ENCODE measurements around the gene RAB31. TPM values are rescaled to one million over a fixed set of nuclear protein-coding genes. Genes with fewer than 3 reads are reported as not detected.

RAB31 gene
- total RNA-seq, 1 experiment from 2014 or later = 6.1 TPM

DNA sequence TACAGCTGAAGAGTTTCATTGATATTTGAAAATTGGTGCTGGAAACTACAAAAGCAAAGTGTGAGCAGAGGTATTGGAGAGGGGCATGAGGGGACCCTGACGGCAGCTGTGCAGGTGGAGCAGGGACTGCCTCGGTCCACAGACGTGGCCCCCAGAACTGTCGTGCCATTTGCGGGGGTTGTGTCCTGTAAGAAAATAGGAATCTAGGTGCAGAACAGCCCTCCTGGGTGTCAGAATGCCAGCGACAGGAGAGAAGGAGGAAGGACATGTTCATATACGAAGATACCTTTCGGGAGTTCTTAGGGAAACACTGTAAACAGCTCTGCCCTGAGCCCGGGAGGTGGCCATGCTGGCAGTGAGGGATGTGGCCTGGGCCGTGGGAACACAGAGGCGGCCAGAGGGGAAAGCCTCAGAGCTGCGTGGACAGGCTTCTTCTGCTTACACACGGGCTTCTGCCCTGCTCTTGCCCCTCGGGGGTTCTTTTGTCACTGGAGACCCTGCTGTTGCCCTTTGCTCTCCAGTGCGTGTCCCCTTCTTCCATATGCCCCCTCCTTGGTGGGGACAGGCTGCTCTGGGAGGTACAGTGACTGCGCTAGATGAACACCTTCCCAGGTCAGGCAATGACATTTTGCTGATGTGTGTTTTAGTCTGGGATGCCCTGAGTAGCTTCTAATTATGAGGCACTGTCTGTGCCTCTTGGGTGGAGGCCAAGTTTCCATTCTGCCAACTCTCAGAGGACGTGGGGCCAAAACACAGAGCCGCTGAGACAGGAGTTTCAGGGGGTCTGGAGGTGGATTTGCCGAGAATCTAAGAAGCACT, 95.8 kb downstream of the RAB31 start:
- Histone ChIP-seq H3K36me3 (ENCODE audit: insufficient read depth, low read length, poor library complexity, severe bottlenecking) (no peaks in the 10 kb centered on the region), H3K27me3 (replicated peaks; ENCODE audit: insufficient read depth, low read depth, low read length, poor library complexity) (no peaks in the 10 kb centered on the region), H3K9me3 (ENCODE audit: low read depth, low read length, poor library complexity, severe bottlenecking) (no peaks in the 10 kb centered on the region), H3K27ac (ENCODE audit: low read depth, low read length, poor library complexity, severe bottlenecking) (peak overlapping the region; percentile 48), H3K4me1 (ENCODE audit: insufficient read depth, low read length, poor library complexity, severe bottlenecking) (peaks cover 27% of the 10 kb centered on the region), H3K4me3 (ENCODE audit: low read depth, low read length, poor library complexity, severe bottlenecking) (peak overlapping the region; percentile 18)
- TF ChIP-seq EZH2 (IDR thresholded peaks at IDR 0.05; ENCODE audit: borderline replicate concordance, low read depth, low read length, poor library complexity, severe bottlenecking) = no peak
- BruUV-seq (replicated peaks) = no TSS peak
- CTCF ChIA-PET = no interaction called here
- POLR2A ChIA-PET (ENCODE audit: low non-redundant PET) = interaction anchor here (0.7 kb wide), 1 partner anchor 174 kb away, joined by 5 read pairs; no protein-coding TSS in a partner anchor
- peak; percentile 79 for DNase-seq (ENCODE audit: low spot score)
- intact Hi-C loops (cut with micrococcal nuclease; ENCODE audit: unreplicated experiment) = no loop called here

DNA sequence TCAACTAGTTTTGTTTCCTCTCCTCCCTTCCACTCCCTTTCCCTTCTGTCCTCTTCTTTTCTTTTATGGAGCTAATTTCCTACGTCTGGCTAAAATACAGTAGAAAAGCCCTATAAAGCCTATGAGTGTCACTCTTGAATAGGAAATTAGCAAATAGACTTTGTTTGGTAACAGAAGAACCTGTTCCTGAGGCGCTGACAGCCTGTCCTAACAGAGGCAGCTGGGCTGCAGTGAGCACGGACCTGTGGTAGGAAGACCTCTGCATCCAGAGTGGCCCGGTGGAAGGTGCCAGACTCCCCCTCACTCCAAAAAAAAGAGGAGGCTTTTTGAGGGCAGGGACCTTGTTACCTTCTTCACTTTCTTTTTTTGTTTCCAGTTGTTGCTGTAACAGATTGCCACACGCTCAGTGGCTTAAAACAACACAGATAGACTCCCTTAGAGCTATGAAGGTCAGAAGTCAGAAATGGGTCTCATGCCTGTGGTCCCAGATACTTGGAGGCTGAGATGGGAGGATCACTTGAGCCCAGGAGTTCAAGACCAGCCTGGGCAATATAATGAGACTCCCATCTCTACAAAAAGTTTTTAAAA, 96.5 kb downstream of the RAB31 start:
- BruUV-seq (replicated peaks) = no TSS peak
- Histone ChIP-seq H3K27me3 (replicated peaks; ENCODE audit: insufficient read depth, low read depth, low read length, poor library complexity) (no peaks in the 10 kb centered on the region), H3K27ac (ENCODE audit: low read depth, low read length, poor library complexity, severe bottlenecking) (peak overlapping the region; percentile 48), H3K9me3 (ENCODE audit: low read depth, low read length, poor library complexity, severe bottlenecking) (no peaks in the 10 kb centered on the region), H3K4me1 (ENCODE audit: insufficient read depth, low read length, poor library complexity, severe bottlenecking) (peaks cover 34% of the 10 kb centered on the region), H3K36me3 (ENCODE audit: insufficient read depth, low read length, poor library complexity, severe bottlenecking) (no peaks in the 10 kb centered on the region), H3K4me3 (ENCODE audit: low read depth, low read length, poor library complexity, severe bottlenecking) (peak overlapping the region; percentile 18)
- POLR2A ChIA-PET (ENCODE audit: low non-redundant PET) = interaction anchor here (0.7 kb wide), 1 partner anchor 175 kb away, joined by 5 read pairs; no protein-coding TSS in a partner anchor
- DNase-seq (ENCODE audit: low spot score) = no peak
- CTCF ChIA-PET = no interaction called here
- TF ChIP-seq CTCF (conservative IDR thresholded peaks at IDR 0.05; ENCODE audit: low read depth, low read length) = no peak
- TF ChIP-seq EZH2 (IDR thresholded peaks at IDR 0.05; ENCODE audit: borderline replicate concordance, low read depth, low read length, poor library complexity, severe bottlenecking) = no peak
- intact Hi-C loops (cut with micrococcal nuclease; ENCODE audit: unreplicated experiment) = no loop called here

DNA sequence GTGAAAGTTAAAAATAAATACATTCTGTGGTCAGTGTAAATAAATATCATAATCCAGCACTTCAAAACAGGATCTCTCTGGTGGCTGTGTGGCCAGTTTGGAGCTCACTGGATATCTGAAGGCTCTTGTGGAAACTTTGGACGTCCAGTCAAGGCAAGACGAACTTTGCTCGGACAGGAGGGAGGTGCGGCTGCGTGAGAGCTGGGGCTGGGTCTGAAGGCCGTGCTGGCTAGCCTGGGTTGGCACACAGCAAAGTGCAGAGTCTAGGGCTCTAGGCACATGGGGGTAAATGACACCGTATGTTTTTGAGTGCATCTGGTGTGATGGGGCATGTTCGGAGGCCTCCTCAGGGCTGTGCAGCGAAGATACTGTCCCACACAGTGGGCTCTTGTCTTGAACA, 98.8 kb downstream of the RAB31 start:
- H3K9me3 ChIP-seq (ENCODE audit: low read depth, low read length, poor library complexity, severe bottlenecking) = no peaks in the 10 kb centered on the region
- ChIA-PET CTCF (no interaction called here), POLR2A (ENCODE audit: low non-redundant PET) (no interaction called here)
- H3K4me3 ChIP-seq (ENCODE audit: low read depth, low read length, poor library complexity, severe bottlenecking) = no peak overlapping the region
- DNase-seq (ENCODE audit: low spot score) = no peak
- TF ChIP-seq EZH2 (IDR thresholded peaks at IDR 0.05; ENCODE audit: borderline replicate concordance, low read depth, low read length, poor library complexity, severe bottlenecking) = no peak
- no peak for TF ChIP-seq CTCF (conservative IDR thresholded peaks at IDR 0.05; ENCODE audit: low read depth, low read length)
- peaks cover 52% of the 10 kb centered on the region for H3K4me1 ChIP-seq (ENCODE audit: insufficient read depth, low read length, poor library complexity, severe bottlenecking)
- H3K36me3 ChIP-seq (ENCODE audit: insufficient read depth, low read length, poor library complexity, severe bottlenecking) = no peaks in the 10 kb centered on the region
- BruUV-seq (replicated peaks) = no TSS peak
- intact Hi-C loops (cut with micrococcal nuclease; ENCODE audit: unreplicated experiment) = no loop called here
- H3K27me3 ChIP-seq (replicated peaks; ENCODE audit: insufficient read depth, low read depth, low read length, poor library complexity) = no peaks in the 10 kb centered on the region
- H3K27ac ChIP-seq (ENCODE audit: low read depth, low read length, poor library complexity, severe bottlenecking) = no peak overlapping the region
